Posterior vena cava (tissue), 2 donors: ENCODE data around the gene MPP3. TPM values are rescaled to one million over a fixed set of nuclear protein-coding genes. Genes with fewer than 3 reads are reported as not detected.

Source experiments
- DNase-seq: peaks from one replicate; pipeline ENCODE4 v3.0.0-alpha.2; 2020; ENCODE audit warnings: low spot score
- intact Hi-C, 2 donors: fragments of 100-400 bp; cut with DNase I; formaldehyde crosslinking; loops; one replicate each; pipeline versions ENCODE4 v1.14.1 to v1.14.2; 2022 to 2023
- total RNA-seq, 2 donors: library from RNA; stranded (reverse); fragmentation: NEBNext Ultra II Directional; extraction: Animal tissue kit (Norgen Biotek cat#: 25700); gene quantifications; one replicate each; pipeline ENCODE4 v1.2.1, GENCODE V29; 2021
- donor health status: DM: yes; HTN: yes; CAD: no.
- donor health status: DM: yes; HTN: yes; CAD: no.

Gene MPP3
- total RNA-seq, 2 donors from 2014 or later = 8.5 to 10.2 TPM

DNA sequence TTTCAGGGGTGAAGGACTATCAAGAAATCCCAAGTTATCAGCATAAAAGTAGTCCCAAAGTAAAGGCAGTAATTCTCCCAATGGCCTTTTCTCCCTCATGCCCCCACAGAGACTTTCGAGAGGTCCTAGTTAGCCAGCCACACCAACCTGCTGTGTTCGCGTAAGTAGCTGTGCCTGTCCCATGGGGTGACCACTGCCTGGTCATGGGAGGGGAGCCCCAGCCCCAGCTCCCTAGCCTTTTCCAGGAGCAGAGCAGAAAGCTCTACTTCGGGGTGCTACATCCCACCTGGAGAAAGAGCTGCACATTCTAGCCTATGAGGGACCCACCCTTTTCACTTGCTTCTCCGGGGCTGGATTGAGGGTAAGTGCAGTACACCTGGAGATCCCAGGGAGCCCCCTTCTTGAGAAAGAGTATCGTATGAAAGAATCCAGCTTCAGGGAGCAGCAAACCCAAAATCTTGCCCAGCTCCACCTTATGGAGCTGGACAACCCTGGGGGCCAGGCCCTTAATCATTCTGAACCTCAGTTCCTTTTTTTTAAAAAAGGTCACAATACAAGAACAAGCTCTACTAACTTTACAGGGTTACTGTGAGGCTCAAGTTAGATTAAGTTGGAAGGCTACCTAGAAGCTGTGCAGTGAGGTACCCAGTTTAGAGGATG lies 65.8 kb downstream of the MPP3 start:
- intact Hi-C loops = no loop called here
- DNase-seq = peak; percentile 30

DNA sequence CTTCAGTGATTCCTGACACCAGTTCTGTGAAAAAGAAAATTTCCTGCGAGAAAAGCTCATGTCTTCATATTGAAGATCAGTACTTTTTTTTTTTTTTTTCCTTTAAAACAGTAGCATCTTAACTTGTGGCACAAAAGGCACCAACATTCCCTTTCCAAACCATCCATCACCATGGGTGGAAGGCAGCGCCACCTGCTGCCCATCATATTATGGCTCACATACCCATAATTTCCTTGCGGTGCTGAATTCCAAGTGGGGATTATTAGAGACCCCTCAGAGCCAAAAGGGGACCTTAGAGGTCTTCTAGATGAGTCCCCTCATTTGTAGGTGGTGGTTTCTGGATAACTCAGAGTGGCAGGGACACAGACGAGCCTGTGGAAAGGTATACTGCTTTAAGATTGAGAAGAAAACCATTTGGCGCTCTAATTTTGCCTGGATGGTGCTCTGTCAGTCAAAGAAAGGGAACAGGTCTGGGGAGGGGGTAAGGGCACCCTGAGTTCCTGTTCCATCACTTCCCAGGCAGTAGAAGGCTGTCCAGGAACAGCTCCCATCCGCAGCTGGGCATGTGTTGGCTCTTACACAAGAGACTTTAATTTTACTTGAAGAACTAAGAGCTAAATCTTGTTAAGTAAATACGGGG lies 66.4 kb downstream of the MPP3 start:
- DNase-seq = peak; percentile 82
- intact Hi-C loops = no loop called here

DNA sequence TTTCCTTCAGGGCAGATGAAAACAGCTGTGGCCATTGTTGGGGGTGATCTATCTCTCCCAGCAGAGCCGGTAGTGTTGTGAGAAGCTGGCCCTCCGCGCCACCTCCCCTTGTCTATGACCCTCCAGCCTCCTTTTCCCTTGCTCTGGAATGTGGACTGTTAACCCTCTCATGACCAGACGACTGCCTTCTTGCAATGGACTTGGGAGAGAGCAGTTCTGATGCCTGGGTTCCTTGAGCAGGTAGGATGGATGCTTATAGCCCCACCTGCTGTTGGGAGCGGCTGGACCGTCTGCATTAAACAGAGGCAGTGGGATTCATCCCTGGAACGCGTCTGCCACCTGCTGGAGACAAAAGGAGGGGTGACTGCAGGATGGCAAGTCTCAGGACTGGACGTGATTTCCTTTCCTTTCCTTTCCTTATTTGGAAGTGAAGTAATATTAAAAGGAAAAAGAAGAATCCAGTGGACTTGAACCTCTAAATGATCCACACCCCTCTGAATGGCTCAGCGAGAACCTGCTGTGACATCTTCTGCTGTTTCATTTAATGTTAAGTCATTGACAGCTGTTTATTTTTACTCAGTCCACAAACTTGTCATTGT lies 72.6 kb downstream of the MPP3 start:
- DNase-seq = peak; percentile 97
- intact Hi-C loops = no loop called here

DNA sequence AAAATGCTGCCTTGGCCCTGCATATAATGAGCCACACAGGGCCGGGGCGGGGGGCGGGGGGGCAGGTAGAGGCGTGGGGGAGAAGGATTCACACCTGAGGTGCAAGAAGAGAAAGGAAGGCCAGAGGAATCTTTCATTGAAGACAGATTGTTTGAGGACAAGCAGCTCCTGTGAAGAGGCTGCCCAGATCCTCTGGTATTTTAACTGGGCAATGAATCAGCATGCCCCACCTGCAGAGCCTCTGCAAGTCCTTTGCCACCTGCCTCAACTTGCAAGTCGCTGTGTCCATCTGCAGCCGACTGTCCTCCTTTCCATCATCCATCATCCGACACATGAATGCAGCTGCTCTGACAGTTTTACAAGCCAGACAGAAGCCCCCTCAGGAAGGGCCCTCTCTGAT lies 73.1 kb downstream of the MPP3 start:
- DNase-seq = no peak
- intact Hi-C loops = loop anchor here (5.0 to 10.0 kb wide), 2 partner anchors 68 to 185 kb away; no protein-coding TSS in a partner anchor

DNA sequence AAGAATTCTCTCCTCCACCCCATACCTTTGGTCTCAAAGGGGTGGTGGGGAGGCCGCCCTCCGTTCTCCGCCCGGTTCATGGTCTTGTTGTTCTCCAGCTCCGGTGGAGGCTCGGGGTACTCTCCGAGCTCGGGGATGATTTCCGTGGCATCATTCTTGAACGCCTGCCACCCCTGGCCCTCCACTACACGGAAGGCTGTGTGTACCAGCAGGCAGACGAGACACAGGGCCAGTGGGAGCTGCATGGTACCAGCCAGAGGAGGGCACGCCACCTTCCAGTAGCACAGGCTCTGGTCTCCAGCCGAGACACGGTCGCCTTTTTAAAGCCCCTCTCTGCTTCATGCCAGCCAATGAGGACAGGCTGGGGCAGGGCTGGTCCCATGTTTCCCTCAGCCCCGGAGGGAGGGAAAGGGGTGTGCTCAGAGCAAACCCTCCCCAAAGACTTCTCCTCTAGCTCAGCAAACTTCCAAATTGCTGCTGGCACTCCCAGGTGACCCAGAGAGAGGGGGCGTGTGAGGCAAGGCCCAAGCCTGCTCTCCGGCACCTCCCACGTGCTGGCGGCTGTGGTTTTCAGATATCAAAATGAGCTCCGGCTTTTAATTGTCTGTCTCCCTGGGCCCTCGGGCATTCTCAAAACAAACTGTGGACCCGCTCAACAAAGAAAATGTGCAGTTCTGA lies 74.3 kb downstream of the MPP3 start, which contains the start of gene SOST:
SOST (minus strand) TSS at position 295 of the 678 bp plus-strand sequence; CDS start at position 245, 50 bp downstream.
- intact Hi-C loops = loop anchor here (5.0 to 10.0 kb wide), 2 partner anchors 66 to 184 kb away; no protein-coding TSS in a partner anchor
- DNase-seq = peak; percentile 66

DNA sequence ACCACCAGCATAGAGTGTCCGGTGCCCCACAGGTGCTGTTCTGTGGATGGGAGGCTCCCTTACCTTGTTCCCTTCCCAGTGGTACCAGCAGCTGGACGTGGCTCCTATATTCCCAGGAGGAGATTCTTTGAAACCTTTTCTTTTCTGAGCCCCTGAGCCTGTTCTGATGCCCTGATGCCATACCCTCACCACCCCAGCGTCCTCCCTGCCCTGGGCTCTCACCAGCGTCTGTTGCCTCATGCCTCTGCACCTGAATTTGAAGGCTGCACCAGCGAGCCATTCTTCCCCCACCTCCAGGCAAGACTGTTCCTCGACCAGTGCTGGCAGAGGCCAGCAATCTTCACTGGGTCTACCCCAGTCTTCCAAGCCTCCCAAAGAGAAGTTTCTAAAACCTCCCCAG lies 74.9 kb downstream of the MPP3 start:
- DNase-seq = peak; percentile 64
- intact Hi-C loops = loop anchor here (5.0 to 10.0 kb wide), 2 partner anchors 66 to 183 kb away; no protein-coding TSS in a partner anchor

DNA sequence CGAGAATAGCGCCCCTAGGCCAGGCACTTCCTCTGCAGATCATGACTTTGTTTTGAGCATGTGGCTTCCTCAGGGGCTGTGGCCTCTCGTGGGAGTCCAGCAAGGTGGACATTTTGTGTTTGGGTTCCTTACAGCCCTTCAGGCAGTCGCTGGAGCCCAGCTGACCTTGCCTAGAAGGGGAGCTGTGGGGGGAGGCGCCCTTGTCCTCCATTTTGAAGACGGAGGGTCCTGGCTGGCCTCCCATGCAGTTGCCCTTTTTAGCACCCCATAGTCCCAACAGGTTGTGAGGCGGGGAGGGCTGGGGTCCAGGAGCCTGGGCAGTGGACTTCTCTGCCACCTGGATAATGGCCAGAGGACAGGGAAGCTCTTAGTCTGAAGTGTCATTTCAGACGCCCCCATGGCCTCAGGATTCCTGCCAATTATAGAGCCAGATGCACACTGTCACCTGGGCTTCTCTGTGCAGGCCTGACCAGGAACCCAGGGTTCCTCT lies 75.7 kb downstream of the MPP3 start:
- intact Hi-C loops = loop anchor here (2.0 to 10.0 kb wide), 3 partner anchors 60 to 182 kb away; no protein-coding TSS in a partner anchor
- peak; percentile 42 for DNase-seq

DNA sequence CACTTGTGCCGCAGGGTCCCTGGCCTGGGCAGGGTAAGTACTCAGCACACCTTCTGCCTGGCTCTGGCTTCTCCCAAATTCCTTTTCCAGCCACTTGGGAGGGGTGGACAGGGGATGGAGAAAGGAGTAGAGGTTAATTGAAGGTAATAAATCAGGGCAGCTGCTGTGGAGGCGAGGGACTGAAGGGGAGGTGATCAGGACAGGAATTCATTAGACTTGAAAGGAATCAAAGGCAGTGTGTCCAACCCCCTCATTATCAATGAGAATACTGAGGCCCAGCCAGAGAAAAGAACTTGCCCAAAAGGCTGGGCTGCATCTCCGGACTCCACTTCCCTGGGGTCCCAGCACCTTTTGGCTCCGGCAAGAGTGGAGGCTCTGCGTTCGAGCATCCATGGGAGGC lies 76.7 kb downstream of the MPP3 start:
- peak; percentile 38 for DNase-seq
- intact Hi-C loops = loop anchor here (2.0 to 10.0 kb wide), 3 partner anchors 59 to 181 kb away; no protein-coding TSS in a partner anchor

DNA sequence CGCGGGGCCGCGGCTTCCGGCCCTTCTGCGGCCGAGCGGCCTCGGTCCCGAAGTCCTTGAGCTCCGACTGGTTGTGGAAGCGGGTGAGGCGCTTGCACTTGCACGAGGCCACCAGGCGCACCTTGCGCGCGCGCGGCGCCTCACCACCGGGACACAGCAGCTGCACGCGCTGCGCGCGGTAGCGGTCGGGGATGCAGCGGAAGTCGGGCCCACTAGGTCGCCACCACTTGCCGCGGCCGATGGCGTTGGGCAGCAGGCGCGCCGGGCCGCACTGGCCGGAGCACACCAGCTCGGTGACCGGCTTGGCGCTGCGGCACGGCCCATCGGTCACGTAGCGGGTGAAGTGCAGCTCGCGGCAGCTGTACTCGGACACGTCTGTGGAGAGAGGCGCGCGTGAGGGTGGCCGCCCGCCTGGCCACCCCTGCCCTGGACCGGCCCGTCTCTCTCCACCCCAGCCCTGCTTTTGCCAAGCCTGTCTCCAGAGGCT lies 77.5 kb downstream of the MPP3 start:
- peak; percentile 81 for DNase-seq
- intact Hi-C loops = loop anchor here (5.0 to 10.0 kb wide), 2 partner anchors 63 to 181 kb away; no protein-coding TSS in a partner anchor

DNA sequence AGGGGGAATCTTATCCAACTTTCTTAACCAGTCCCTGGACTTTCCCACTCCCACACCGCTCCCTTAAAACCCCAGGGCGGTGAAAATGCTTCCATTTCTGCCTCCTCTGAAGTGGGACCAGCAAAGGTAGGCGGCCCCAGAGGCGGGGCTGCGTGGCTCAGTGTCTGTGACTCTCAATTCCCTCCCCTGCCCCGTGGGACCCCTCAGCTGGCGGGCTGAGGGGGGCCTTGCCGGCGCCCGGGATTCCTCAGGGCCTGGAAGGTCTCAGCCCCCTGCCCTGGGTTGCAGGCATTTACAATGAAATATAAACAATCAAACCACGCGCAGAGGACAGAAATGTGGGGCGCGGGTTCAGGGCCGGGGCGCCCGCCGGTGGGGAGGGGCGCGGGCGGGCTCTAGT lies 78.0 kb downstream of the MPP3 start:
- intact Hi-C loops = loop anchor here (5.0 to 10.0 kb wide), 3 partner anchors 38 to 180 kb away; no protein-coding TSS in a partner anchor

DNA sequence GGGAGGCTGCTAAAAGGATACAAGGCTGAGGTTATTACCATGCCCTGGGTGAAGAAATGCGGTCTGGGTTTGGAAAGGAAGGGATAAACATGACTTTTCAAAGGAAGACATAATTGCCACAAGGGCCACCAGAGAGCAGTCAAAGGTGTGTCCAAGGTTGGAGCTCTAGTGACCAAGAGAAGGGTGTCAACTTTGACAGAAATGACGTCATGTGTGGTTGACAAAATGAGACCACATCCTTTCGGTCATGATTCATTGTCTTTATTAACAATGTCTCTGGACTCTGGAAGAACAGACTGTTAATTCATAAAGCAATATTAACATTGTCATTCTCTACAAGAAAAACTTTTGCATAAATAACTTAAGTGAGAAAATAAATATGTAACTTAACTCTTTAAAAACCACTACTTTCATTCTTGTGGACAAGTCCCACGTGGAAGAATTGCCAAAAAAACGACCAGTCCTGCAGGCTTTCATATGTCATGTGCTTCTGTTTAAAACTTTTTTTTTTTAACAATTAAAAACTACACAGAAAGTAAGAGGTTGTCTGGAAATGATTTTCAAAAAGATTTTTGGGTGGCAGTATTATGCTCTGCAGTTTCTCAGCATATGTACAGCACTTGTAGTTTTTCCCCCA lies 79.3 kb downstream of the MPP3 start:
- intact Hi-C loops = loop anchor here in 1 of 2 donors (5.0 to 10.0 kb wide), 2 partner anchors 36 to 179 kb away; no protein-coding TSS in a partner anchor
- DNase-seq = no peak

More for the DNA sequence above, 78.0 kb downstream of the MPP3 start:
- no peak for DNase-seq

Other genes starting within 250 kb of the MPP3 start
- gene MEOX1, start 171.2 kb downstream of the MPP3 start, total RNA-seq = 1 to 10 TPM; 6.7 to 7.7 TPM
- not detected for gene SOST, start 74.4 kb downstream of the MPP3 start, total RNA-seq
- gene DUSP3, start 54.2 kb downstream of the MPP3 start, total RNA-seq = 100 to 1,000 TPM; 169 to 172 TPM
- gene CFAP97D1, start 52.7 kb downstream of the MPP3 start, total RNA-seq = not detected
- gene CD300LG, start 14.0 kb upstream of the MPP3 start, total RNA-seq = 1 to 10 TPM; 3.5 to 5.1 TPM
- 10 to 100 TPM; 11.4 to 15.5 TPM for gene MPP2, start 74.4 kb upstream of the MPP3 start, total RNA-seq
- not detected for gene PPY, start 109.3 kb upstream of the MPP3 start, total RNA-seq
- gene PYY, start 120.8 kb upstream of the MPP3 start, total RNA-seq = not detected
- gene NAGS, start 171.5 kb upstream of the MPP3 start, total RNA-seq = 1 to 10 TPM in 1 of 2 donors, under 1 TPM in 1; 0.86 to 1.2 TPM
- gene TMEM101, start 181.8 kb upstream of the MPP3 start, total RNA-seq = 10 to 100 TPM; 12.9 to 14.8 TPM
- gene LSM12, start 233.5 kb upstream of the MPP3 start, total RNA-seq = 10 to 100 TPM; 37.5 to 38.2 TPM
- gene G6PC3, start 237.6 kb upstream of the MPP3 start, total RNA-seq = 10 to 100 TPM; 40.3 to 41.4 TPM